T-helper 1 cell treated with Interleukin-12 subunit alpha and Interleukin-12 subunit beta and Interleukin-4 antibody, amounts not matched to agents 30 ng/mL and 1 ng/mL, for 36 hours (primary cell): ENCODE results near the gene VTN. TPM values are rescaled to one million over a fixed set of nuclear protein-coding genes. Genes with fewer than 3 reads are reported as not detected.

Source experiments
- intact Hi-C: fragments of 100-400 bp; cut with micrococcal nuclease; formaldehyde crosslinking; loops from one replicate; pipeline ENCODE4 v1.15.1; 2024
- total RNA-seq: library from RNA; stranded (reverse); gene quantifications from 2 replicates; pipeline ENCODE4 v1.2.3, GENCODE V29; 2022

Gene VTN
- total RNA-seq, 1 donor from 2014 or later, result 0.12 TPM

DNA sequence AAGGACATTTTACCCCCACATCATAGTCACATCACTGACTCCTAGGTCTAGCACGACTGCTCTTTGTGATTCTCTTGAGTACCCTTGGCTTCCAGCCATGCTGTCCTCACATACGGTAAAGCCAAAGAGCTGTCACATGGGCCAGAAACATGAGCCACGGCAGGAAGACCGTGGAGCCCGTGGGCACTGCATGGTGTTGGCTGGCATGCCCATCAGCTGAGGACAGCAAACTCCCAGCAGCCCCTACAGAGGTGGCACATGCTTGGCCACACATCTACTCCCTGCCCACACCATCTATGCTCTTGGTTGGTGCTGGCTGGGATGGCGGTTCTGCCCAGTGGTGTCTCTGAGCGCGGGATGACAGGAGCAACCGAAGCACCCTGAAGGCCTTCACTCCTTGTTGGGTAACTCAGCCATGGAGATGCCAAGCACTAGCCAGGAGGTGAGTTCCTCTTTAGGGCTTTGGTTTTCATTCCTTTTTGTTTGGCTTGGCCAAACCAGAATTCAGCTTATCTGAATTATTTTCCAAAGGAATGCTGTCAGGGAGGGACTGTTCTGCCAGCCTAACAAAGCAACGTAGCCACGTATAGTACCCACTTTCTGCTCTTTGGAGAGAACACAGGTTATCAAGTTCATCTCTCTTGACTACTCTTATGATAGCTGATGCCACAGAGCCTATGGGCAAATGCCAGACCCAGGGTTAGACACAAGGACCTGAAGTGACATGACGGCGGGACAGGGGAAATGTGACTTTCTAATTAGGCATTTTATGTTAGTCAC, 24.5 kb downstream of the VTN start:
- intact Hi-C loops, result no loop called here

DNA sequence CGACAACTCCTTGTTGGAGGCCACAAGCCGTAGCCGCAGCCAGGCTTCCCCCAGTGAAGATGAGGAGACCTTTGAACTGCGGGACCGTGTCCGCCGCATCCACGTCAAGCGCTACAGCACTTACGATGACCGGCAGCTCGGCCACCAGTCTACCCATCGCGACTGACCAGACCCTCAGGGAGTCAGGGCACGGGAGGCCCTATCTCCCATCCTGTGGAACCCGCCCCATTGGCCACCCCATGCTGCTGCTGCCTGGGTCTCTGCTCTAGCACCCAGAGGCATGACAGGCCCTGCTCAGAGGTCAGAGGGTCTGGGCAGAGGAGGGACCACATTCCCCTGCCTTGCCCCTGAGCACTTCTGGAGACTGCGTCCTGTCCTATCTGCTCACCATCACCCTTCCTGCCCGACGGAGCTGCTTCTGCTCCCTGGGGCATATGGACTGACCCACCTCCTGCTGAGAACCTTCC, 25.6 kb downstream of the VTN start:
- intact Hi-C loops, result no loop called here

DNA sequence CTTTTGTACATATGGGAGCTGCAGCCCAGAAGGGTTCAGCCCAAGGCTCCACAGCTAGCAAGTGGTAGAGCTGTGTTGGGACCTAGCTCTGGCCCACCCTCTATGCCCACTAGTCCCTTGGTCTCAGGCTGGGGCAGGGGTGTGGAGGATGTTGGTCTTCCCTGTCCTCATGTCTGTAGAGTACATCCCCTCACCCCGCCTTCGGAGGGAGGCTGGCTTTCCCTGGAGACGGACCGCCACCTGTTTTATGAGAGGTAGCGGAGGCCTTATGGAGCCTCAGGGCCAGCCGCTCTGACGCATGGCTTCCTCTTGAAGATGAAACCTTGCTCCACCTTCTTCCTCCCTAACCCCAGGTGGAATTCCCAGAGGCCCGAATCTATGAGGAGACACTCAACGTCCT, 26.1 kb downstream of the VTN start:
- intact Hi-C loops, result no loop called here

DNA sequence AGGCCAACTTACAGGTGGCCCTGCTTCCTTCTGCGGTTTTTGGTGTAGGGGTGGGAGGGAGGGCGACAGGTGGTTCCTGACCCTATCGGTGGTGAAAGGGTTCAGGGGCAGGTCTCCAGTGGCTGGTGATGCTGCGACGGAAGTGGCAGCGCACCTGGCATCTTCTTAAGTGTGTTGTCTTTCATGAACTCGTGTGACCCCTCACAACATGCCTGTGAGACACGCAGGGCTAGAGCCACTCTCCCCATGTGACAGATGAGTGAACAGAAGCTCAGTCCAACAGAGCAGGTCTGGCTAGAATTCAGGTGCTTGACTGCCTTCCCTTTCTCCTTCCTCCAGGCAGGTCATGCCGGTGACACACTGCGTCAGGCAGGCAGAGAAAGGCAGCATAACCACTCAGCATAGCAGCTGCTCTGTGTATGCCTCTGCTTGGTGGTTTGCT, 26.6 kb downstream of the VTN start:
- intact Hi-C loops, result no loop called here

DNA sequence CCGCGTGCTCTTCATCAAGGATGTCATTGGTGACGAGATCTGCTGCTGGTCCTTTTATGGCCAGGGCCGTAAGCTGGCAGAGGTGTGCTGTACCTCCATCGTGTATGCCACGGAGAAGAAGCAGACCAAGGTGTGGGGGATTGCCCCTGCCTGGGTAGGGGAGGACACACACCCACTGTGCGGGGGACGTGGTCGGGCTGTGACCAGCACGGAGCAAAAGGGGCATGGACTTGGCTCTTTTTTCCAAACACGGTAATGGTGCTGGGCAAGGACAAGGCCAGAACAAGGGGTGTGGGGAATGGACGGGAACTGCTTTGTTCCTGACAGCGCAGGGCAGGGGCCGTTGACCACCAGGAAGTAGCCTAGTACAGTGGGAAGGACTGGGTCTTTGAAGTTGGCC, 27.8 kb downstream of the VTN start:
- intact Hi-C loops, result no loop called here

DNA sequence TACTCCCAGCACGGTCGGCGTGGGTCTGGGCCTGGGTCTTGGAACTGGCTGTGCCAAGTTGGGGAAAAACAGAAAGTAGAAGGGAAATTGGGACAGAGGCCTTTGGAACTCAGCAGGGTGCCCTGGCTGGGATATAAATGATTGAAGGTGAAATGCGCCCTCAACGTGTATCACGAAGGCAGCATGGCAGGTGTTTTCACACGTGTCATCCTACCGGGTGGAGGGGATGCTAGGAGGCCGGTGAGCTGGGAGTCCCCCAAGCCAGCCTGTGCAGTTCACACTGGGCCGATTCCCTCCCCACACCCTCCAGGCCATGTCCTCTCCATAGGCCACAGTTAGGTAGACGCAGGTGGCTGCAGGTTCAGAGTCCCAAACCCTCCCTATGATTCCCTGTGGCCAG, 28.6 kb downstream of the VTN start:
- intact Hi-C loops, result no loop called here

DNA sequence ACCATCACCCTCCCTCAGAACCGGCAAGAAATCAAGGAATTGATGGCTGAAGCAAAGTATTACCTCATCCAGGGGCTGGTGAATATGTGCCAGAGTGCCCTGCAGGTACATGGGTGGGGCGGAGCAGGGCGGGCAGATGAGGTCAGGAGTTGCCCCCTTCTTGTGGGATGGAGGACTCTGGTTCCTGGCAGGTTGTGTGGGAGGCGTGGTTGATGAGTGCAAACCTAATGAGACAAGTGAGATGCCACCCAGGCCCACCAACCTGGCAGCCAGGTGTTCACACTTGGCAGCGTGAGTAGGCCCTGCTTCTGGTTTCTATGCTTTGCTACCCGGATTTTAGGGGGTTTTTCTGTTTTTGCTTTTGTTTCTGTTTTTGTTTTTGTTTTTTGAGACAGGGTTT, 29.7 kb downstream of the VTN start:
- intact Hi-C loops, result no loop called here

DNA sequence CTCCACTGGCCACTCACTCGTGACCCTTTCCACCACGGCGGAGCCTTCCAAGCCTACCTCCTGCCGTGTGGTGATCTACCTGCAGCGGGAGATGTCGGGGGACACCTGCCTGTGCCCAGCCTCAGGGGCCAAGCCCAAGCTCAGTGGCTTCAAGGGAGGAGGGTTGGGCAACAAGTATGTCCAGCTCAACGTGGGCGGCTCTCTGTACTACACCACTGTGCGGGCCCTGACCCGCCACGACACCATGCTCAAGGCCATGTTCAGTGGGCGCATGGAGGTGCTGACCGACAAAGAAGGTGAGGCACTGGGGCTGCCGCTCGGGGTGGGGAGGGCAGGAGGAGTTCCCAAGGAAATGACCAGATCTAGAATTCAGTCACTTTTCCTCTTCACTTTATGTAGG, 30.7 kb downstream of the VTN start:
- intact Hi-C loops, result loop anchor here (5.0 to 10.0 kb wide), 3 partner anchors 112 to 1045 kb away; partner anchors contain the start of genes NUFIP2 and WSB1

DNA sequence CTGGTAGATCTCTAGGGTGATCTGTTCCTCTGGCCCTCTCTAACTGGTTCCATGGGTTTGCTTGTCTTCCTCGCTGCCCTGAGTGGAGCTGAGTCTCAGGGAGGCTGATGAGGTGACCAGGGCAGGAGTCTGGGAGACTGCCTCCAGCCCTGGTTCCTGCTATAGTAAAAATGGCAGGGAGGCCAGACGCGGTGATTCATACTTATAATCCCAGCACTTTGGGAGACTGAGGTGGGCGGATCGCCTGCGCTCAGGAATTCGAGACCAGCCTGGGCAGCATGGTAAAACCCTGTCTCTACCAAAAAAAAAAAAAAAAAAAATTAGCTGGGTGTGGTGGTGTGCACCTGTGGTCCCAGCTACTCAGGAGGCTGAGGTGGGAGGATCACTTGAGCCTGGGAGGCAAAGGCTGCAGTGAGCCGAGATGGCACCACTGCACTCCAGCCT, 31.3 kb downstream of the VTN start:
- intact Hi-C loops, result loop anchor here (5.0 to 10.0 kb wide), 3 partner anchors 111 to 1044 kb away; partner anchors contain the start of genes NUFIP2 and WSB1

DNA sequence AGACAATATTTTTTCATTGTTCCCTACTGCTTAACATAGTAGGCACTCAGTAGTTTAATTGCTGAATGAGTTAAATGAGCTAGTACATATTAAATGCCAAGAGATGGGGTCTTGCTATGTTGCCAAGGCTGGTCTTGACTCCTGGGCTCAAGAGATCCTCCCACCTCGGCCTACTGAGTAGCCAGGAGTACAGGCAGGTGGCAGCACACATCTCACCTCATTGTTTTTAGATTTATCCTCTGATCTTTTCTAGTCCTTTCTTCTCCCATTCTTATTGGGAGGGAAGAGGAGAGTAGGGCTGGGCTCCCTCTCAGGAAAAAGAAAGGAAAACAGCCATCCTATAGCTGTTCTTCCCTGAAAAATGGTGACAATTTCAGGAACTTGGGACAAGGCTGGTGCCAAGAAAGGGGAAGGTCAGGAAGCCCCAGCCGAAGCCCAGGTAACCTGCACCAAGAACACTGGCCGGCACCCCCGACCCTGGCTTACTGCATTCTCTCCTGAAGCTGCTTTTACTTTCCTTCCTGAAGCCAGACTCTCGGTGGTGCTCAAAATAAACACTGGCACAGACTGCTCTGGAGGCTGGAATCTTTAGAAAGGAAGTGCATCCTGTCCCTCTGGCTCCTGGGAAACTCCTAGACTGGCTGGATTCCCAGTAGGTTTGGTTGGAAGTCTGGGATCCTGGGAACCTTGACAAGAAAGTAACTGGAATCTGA, 31.9 kb downstream of the VTN start:
- intact Hi-C loops, result loop anchor here (5.0 to 10.0 kb wide), 3 partner anchors 111 to 1043 kb away; partner anchors contain the start of genes NUFIP2 and WSB1

DNA sequence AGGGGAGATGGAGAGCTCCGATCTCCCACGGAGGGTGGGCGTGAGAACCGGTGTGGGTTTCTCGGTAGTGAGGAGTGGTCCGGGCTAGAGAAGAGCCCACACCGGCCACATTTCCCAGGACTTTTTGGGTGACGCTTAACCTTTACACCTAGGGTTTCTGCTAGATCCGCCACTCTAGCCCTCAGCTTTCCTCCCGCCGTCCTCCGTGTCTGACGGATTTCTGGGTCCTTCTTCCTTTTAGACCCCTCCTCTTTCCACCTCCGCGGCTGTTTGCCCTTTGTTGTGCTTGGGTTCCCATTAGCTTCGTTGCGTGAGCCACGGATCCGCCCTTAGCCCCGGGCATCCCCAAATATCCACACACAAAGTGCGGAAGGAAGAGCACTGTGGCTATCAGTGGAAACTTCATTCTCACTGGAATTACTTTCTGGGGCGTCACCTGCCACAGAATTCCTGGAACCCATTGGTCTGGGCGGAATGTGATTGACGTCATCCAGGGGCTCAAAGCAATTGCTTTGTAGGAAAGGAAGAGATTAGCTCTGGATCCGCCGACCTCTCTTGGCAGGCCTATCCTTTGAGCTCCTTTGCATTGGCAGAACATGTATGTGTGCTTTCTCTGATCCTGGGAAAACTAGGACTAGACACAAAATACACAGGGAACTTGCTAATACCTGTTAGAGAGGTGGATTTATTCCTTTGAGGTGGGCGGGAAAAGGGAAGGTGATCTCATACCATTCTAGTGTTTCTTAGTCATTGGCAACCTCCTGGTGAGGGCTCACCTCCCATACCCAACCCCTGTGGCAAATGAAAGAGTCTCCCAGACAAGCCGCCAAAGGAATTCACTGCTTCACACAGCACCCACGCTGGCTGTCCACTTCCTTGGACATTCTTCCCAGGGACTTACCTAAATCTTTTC, 33.9 kb downstream of the VTN start:
- intact Hi-C loops, result loop anchor here (1.0 to 10.0 kb wide), 14 partner anchors 17 to 1041 kb away; partner anchors contain the start of genes BLTP2, NUFIP2, POLDIP2 and PROCA1

DNA sequence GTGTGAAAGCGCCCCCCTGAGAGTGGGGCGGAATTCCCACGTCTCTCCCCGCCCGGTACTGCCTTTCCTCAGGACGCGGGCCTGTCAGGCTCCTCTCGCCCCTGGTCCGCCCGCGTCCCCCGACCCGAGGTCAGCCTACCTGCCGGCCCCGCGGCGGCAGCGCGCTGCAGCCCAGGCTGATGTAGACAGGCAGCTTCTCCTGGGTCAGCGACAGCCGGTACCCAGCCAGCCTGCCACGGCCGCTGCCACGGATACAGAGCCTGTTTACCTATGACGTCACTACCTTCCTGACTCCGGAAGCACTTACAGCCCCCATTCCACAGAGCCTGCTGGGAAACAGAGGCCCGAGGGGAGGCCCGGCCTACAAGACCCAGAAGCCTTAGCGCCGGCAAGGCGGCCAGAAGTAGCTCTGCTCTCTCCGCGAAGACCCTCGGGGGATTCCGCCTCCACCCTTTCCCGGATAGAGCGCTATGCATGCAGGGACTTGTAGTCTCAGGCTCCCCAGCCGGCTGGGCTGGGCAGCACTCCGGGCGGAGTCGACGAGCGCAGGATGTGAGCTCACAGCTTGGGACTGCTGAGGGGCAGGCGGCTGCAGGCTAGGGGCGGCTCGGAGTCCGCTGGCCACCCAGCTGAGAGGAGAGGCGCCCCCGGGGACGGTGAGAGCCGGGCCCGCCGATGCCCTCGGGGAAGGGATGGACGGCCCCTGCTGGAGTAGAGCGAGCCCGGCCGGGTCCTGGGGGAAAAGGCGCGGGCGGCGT, 34.7 kb downstream of the VTN start, which contains the start of the genes IFT20 and TNFAIP1:
Gene IFT20, minus strand, starts transcription at position 272 of the 758 bp plus-strand sequence. CDS start 3,487 bp downstream, outside the sequence.
Gene TNFAIP1, plus strand, starts transcription at position 561 of the 758 bp plus-strand sequence. CDS start 3,761 bp downstream, outside the sequence.
- intact Hi-C loops, result loop anchor here (1.0 to 10.0 kb wide), 14 partner anchors 16 to 1041 kb away; partner anchors contain the start of genes BLTP2, NUFIP2, POLDIP2 and PROCA1

DNA sequence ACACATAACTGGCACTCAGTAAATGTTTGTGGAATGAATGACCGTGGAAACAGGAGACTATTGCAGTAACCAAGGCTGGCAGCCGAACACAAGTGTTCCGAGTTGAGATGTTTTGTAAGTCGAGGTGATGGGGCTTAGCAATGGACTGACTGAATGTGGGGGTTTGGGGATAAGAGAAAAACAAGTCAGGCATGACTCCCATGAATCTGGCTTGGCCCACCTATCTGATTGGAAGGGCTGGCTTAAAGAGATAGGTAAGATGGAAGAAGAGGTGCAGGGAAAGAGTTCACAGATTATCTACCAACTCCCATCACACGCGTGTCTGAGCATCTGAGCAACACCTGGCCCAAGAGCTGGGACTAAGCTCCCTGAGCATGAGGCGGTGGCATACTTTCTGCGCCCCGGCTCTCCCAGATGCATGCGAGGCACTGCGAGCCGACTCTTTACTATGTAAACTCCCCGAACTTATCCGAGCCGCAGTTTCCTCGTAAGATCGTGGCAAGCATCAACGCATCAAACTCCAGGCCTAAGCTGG, 35.4 kb downstream of the VTN start:
- intact Hi-C loops, result loop anchor here (1.0 to 10.0 kb wide), 14 partner anchors 15 to 1040 kb away; partner anchors contain the start of genes BLTP2, NUFIP2, POLDIP2 and PROCA1

DNA sequence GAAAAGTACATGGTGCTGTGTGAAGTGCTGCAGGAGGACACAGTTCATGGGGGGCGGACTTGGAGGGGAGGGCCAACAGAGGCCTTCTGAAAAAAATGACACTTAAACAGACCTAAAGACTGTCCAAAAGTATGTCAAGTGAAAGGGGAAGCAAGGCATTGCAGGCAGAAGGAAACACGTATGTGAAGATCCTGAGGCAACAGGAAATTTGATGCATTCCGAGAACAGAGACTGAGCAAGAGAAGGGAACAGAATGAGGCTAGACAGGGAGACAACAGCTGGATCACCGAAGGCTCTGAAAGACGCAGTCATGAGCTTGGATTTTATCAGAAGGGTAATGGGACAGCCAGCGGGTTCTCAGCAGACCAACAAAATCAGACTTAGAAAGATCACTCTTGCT, 35.9 kb downstream of the VTN start:
- intact Hi-C loops, result loop anchor here (2.0 to 10.0 kb wide), 3 partner anchors 55 to 1039 kb away; partner anchors contain the start of genes NUFIP2 and WSB1

DNA sequence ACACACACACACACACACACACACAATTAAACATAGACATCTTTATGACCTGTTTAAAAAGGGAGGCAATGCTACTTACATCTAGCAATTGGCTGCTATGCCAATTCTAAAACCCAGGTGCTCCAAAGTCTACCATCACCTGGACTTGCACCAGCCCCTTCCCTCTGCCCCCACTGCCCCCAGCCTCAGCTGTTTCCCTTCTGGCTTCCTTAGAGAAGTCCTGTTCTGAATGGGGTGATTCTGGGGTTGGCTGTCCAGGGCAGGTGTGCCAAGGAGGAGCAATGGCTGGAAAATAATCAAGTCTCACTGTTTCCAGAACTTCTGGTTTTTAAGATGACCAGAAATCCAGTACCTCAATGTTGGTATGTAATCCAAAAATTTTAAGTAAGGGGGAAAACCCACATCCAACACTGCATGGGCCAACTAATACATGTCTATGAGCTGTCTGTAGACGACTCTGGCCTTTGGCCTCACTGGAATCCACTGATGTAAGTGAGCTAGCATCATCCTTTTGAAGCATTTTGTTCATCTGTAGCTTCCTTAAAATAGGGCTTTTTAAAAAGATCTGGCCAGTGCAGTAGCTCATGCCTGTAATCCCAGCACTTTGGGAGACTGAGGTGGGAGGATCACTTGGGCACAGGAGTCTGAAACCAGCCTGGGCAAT, 36.9 kb downstream of the VTN start:
- intact Hi-C loops, result loop anchor here (10.0 kb wide), 2 partner anchors 962 to 1038 kb away; partner anchors contain the start of genes NUFIP2 and WSB1

DNA sequence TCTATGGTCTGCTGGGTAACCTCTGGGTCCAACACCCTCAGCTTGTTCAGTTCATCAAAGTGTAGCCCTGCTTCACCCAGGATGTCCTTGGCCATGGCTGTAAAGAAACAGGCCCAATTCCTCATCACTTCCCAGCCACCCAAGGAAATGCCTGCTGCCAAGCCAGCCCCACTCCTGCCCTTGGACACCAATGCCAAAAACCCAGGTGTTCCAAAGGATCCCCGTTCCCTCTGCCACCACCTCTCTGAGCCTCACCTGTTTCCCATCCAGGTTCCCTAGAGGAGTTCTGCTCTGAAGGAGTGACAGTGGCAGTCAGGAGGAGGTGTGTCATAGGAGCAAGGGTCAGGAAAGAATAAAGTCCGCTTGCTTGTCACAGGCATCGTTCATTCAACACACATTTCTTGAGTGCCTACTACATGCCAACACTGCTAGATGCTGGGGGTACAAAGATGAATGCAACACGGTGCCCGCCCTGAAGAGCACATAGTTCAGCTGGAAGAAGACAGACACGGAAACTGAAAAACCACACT, 38.2 kb downstream of the VTN start:
- intact Hi-C loops, result loop anchor here (10.0 kb wide), 2 partner anchors 963 to 1037 kb away; partner anchors contain the start of genes NUFIP2 and WSB1

DNA sequence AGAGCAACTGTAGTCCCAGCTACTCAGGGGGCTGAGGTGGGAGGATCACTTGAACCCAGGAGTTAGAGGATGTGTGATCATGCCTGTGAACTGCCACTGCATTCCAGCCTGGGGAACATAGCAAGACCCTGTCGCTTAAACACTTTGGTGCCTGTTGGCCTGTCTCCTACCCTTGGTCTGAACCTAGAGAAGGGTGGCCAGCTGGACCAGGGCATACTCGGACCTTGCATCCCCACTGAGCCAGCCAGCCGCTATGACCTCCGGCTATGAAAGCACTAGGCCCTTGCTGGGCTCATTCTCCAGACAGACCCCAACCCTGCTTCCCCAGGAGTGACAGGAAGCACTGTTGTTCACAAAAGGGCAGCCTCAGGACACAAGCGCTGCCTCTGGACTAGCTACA, 39.4 kb downstream of the VTN start:
- intact Hi-C loops, result loop anchor here (10.0 kb wide), 2 partner anchors 964 to 1036 kb away; partner anchors contain the start of genes NUFIP2 and WSB1

DNA sequence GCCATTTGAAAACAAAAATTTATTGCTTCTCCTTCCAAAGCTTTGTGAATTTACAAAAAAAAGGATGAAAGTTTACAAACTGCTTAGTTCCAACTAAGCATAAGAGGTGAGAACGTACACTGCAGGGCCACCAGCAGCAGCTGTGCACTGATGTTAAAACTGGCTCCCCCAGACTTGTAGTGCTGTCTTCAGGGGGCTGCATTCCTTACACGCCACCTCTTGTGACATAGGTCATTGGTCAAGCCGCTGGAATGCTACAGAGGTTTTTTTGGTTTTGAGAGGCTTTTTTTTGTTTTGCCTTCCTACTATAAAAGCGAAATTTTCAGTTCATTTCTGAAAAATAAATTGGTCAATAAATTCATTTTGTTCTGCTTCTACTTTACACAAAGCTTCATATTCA, 41.8 kb downstream of the VTN start:
- intact Hi-C loops, result no loop called here
